Measurements from ENCODE around the gene EPO.
"Not testable (repeated sequence)": the region's sequence is repeated elsewhere in the genome, so short reads cannot be mapped to it uniquely, and the experiment has no call there.

EPO gene

GRCh38 chr7:100744605-100745004 is 24.3 kb downstream of the EPO start:
- no peak for DNase-seq

DNA sequence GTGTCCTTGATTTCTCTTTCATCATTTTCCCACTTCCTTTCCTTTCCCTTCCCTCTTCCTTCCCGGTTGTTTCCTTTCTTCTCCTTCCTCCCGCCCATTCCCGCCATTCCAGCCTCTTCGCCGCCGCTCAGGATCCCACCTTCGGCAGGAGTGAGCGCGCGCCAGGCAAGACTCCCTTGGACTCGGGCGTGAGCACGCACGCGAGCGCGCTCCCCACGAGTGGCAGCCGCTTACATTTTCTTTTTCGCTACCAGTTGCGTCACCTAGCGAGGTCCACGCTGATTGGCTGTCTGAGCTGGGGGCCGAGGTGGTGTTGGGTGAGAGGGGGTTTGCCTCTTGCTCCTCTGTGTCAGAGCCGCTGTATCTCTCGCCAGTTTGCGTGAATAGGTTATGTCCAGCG is 24.9 kb downstream of the EPO start:
- no peak for DNase-seq

- DNase-seq: no peak
These were observed 32.7 kb downstream of the EPO start for GRCh38 chr7:100752994-100753393.

DNA sequence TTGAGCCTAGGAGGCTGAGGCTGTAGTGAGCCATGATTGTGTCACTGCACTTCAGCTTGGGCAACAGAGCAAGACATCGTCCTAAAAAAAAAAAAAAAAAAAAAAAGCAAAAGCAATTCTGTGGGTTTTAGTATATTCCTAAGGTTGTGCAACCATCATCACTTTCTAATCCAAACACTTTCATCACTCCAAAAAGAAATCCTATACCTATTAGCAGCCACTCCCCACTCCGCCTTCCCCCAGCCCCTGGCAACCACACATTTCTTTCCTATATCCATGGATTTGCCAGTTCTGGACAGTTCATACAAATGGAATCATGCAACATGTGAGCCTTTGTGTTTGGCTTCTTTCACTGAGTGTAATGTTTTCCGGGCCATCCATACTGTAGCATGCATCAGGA is 33.5 kb downstream of the EPO start:
- no peak for DNase-seq

DNA sequence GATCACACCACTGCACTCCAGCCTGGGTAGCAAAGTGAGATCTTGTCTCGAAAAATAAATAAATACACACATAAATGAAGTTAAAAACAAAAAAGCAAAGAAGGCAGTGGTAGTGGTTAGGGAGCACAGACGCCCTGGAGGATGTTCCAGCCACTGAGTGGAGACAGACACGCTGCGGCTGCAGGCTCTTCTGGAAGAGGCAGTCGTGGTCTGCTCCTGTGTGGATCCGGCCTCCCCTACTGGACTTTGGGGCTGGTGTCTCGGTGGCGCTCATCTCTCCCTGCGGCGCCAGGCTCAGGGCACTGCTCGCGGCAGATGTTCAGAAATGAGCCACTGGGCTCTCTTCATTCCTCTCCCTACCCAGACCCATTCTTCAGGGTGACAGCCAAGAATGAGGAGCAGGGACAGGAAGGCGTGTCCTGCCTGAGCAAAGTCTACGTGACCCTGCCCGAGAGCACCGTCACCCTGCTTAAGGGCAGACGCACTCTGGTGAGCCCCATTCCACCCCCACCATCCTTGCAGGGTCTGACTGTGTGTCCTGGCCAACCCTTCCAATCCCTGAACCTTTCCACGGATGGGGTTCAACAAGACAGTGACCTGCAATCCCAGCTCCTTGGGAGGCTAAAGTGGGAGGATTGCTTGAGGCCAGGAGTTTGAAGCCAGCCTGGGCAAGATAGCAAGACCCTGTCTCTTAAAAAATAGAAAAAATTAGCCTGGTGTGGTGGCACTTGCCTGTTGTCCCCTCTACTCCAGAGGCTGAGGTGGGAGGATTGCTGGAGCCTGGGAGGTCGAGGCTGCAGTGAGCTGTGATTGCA is 39.3 kb downstream of the EPO start:
- no peak for DNase-seq

- DNase-seq: not testable (repeated sequence)
These were observed 42.6 kb downstream of the EPO start for GRCh38 chr7:100762841-100763240.

- no peak for DNase-seq
These were observed 43.4 kb downstream of the EPO start for GRCh38 chr7:100763556-100764140.

GRCh38 chr7:100764841-100765240 is 44.6 kb downstream of the EPO start:
- DNase-seq: no peak

GRCh38 chr7:100765250-100765649 is 45.0 kb downstream of the EPO start:
- DNase-seq: no peak

- DNase-seq: no peak
These were observed 48.5 kb downstream of the EPO start for GRCh38 chr7:100768784-100769183.
